ENCODE results near the gene MAP3K14.

Gene MAP3K14

GRCh38 chr17:45332505-45332904, 15.7 kb upstream of the MAP3K14 start:
- no peak for TF ChIP-seq SIN3A (IDR thresholded peaks at IDR 0.05; ENCODE audit: borderline replicate concordance, insufficient read depth, low read length)
- TF ChIP-seq TAF1 (IDR thresholded peaks at IDR 0.05; ENCODE audit: borderline replicate concordance, insufficient read depth, low read length) = no peak
- no peak for TF ChIP-seq POLR2AphosphoS5 (IDR thresholded peaks at IDR 0.05; ENCODE audit: low read depth, low read length)
- no peak for TF ChIP-seq REST (IDR thresholded peaks at IDR 0.05; ENCODE audit: insufficient read depth in 1 of 2, low read depth in 2 of 2, low read length in 2 of 2)
- TF ChIP-seq FOXP2 (optimal IDR thresholded peaks at IDR 0.05; ENCODE audit: borderline replicate concordance, extremely low read depth, extremely low read length, insufficient read depth) = no peak

GRCh38 chr17:45326626-45327025, 9.8 kb upstream of the MAP3K14 start:
- TF ChIP-seq REST (IDR thresholded peaks at IDR 0.05; ENCODE audit: insufficient read depth in 1 of 2, low read depth in 2 of 2, low read length in 2 of 2) (no peak), POLR2AphosphoS5 (IDR thresholded peaks at IDR 0.05; ENCODE audit: low read depth, low read length) (no peak), FOXP2 (optimal IDR thresholded peaks at IDR 0.05; ENCODE audit: borderline replicate concordance, extremely low read depth, extremely low read length, insufficient read depth) (no peak), SIN3A (IDR thresholded peaks at IDR 0.05; ENCODE audit: borderline replicate concordance, insufficient read depth, low read length) (no peak), TAF1 (IDR thresholded peaks at IDR 0.05; ENCODE audit: borderline replicate concordance, insufficient read depth, low read length) (no peak)

- TF ChIP-seq FOXP2 (optimal IDR thresholded peaks at IDR 0.05; ENCODE audit: borderline replicate concordance, extremely low read depth, extremely low read length, insufficient read depth) (no peak), SIN3A (IDR thresholded peaks at IDR 0.05; ENCODE audit: borderline replicate concordance, insufficient read depth, low read length) (no peak), REST (IDR thresholded peaks at IDR 0.05; ENCODE audit: insufficient read depth in 1 of 2, low read depth in 2 of 2, low read length in 2 of 2) (no peak), TAF1 (IDR thresholded peaks at IDR 0.05; ENCODE audit: borderline replicate concordance, insufficient read depth, low read length) (no peak), POLR2AphosphoS5 (IDR thresholded peaks at IDR 0.05; ENCODE audit: low read depth, low read length) (no peak)
Measured at GRCh38 chr17:45325810-45326209, 9.0 kb upstream of the MAP3K14 start.

GRCh38 chr17:45324336-45324735, 7.5 kb upstream of the MAP3K14 start:
- TF ChIP-seq SIN3A (IDR thresholded peaks at IDR 0.05; ENCODE audit: borderline replicate concordance, insufficient read depth, low read length) (no peak), TAF1 (IDR thresholded peaks at IDR 0.05; ENCODE audit: borderline replicate concordance, insufficient read depth, low read length) (no peak), REST (IDR thresholded peaks at IDR 0.05; ENCODE audit: insufficient read depth in 1 of 2, low read depth in 2 of 2, low read length in 2 of 2) (no peak), FOXP2 (optimal IDR thresholded peaks at IDR 0.05; ENCODE audit: borderline replicate concordance, extremely low read depth, extremely low read length, insufficient read depth) (no peak), POLR2AphosphoS5 (IDR thresholded peaks at IDR 0.05; ENCODE audit: low read depth, low read length) (no peak)

GRCh38 chr17:45322168-45322567, 5.3 kb upstream of the MAP3K14 start:
- no peak for TF ChIP-seq REST (IDR thresholded peaks at IDR 0.05; ENCODE audit: insufficient read depth in 1 of 2, low read depth in 2 of 2, low read length in 2 of 2)
- no peak for TF ChIP-seq POLR2AphosphoS5 (IDR thresholded peaks at IDR 0.05; ENCODE audit: low read depth, low read length)
- TF ChIP-seq TAF1 (IDR thresholded peaks at IDR 0.05; ENCODE audit: borderline replicate concordance, insufficient read depth, low read length) = no peak
- no peak for TF ChIP-seq FOXP2 (optimal IDR thresholded peaks at IDR 0.05; ENCODE audit: borderline replicate concordance, extremely low read depth, extremely low read length, insufficient read depth)
- TF ChIP-seq SIN3A (IDR thresholded peaks at IDR 0.05; ENCODE audit: borderline replicate concordance, insufficient read depth, low read length) = no peak

Data from PFSK-1 (cell line).